Glomerular endothelial cell (primary cell): ENCODE results near the gene MYO1C. TPM values are rescaled to one million over a fixed set of nuclear protein-coding genes. Genes with fewer than 3 reads are reported as not detected.
"Not testable (repeated sequence)": the region's sequence is repeated elsewhere in the genome, so short reads cannot be mapped to it uniquely, and the experiment has no call there.

Experiments used
- DNase-seq: peaks from one replicate; pipeline ENCODE4 v3.0.0-alpha.2; 2011; ENCODE audit warnings: low read depth, low spot score; ENCODE audit errors: extremely low read depth
- total RNA-seq: library from RNA; depleted of rRNA; stranded (reverse); fragments of >200 nt; gene quantifications from 2 replicates; pipeline ENCODE4 v1.2.3, GENCODE V29; 2015

MYO1C gene
- total RNA-seq, 1 donor from 2014 or later = 196 TPM

- no peak for DNase-seq
These were observed 53.8 kb downstream of the MYO1C start for GRCh38 chr17:1438593-1439083.

GRCh38 chr17:1435326-1435725 lies 57.2 kb downstream of the MYO1C start:
- no peak for DNase-seq

GRCh38 chr17:1434150-1434549 lies 58.3 kb downstream of the MYO1C start:
- no peak for DNase-seq

- no peak for DNase-seq
These were observed 60.8 kb downstream of the MYO1C start for GRCh38 chr17:1431631-1432104.

- no peak for DNase-seq
These were observed 68.9 kb downstream of the MYO1C start for GRCh38 chr17:1423456-1424135.

GRCh38 chr17:1422885-1423284 lies 69.6 kb downstream of the MYO1C start:
- peak; percentile 95 for DNase-seq

GRCh38 chr17:1421470-1421869 lies 71.0 kb downstream of the MYO1C start:
- no peak for DNase-seq

GRCh38 chr17:1420981-1421380 lies 71.5 kb downstream of the MYO1C start:
- no peak for DNase-seq

- no peak for DNase-seq
These were observed 72.3 kb downstream of the MYO1C start for GRCh38 chr17:1420163-1420562.

GRCh38 chr17:1418476-1418875 lies 74.0 kb downstream of the MYO1C start:
- DNase-seq = not testable (repeated sequence)

GRCh38 chr17:1416414-1416813 lies 76.1 kb downstream of the MYO1C start:
- no peak for DNase-seq

GRCh38 chr17:1414634-1415033 lies 77.9 kb downstream of the MYO1C start:
- DNase-seq = no peak

Other genes starting within 250 kb of the MYO1C start
- gene BHLHA9, start 222.2 kb downstream of the MYO1C start, total RNA-seq = not detected in 2 replicates
- not detected in 2 replicates for gene TRARG1, start 213.0 kb downstream of the MYO1C start, total RNA-seq
- gene YWHAE, start 92.5 kb downstream of the MYO1C start, total RNA-seq = 1,081 and 1,114 TPM in 2 replicates
- 79.9 and 89.7 TPM in 2 replicates for gene CRK, start 36.5 kb downstream of the MYO1C start, total RNA-seq
- 49.0 and 66.6 TPM in 2 replicates for gene INPP5K, start 23.9 kb upstream of the MYO1C start, total RNA-seq
- 55.1 and 66.2 TPM in 2 replicates for gene PITPNA, start 70.1 kb upstream of the MYO1C start, total RNA-seq
- gene SLC43A2, start 136.1 kb upstream of the MYO1C start, total RNA-seq = 29.5 and 48.9 TPM in 2 replicates
- 131 and 202 TPM in 2 replicates for gene SCARF1, start 153.0 kb upstream of the MYO1C start, total RNA-seq
- gene RILP, start 157.2 kb upstream of the MYO1C start, total RNA-seq = 17.1 and 34.2 TPM in 2 replicates
- 175 and 180 TPM in 2 replicates for gene PRPF8, start 192.2 kb upstream of the MYO1C start, total RNA-seq
- 0.78 and 1.4 TPM in 2 replicates for gene TLCD2, start 217.7 kb upstream of the MYO1C start, total RNA-seq
- gene WDR81, start 232.0 kb upstream of the MYO1C start, total RNA-seq = 27.3 and 30.0 TPM in 2 replicates